Activated CD4-positive, alpha-beta T cell treated with anti-CD3 and anti-CD28 coated beads, Interleukin-2, amount 10 ng/mL, durations not matched to agents 7 days and 5 days (primary cell): Measurements from ENCODE around the gene SMDT1. TPM values are rescaled to one million over a fixed set of nuclear protein-coding genes. Genes with fewer than 3 reads are reported as not detected.

Source experiments
- CTCF ChIA-PET: fragments of 350-600 bp; sonication (Branson Sonifier 250); formaldehyde crosslinking; loops from one replicate; lab custom pipeline; 2021; ENCODE audit warnings: antibody characterized with exemption; lab: Charles Lee
- POLR2A ChIA-PET: fragments of 350-600 bp; sonication (Branson Sonifier 250); formaldehyde crosslinking; loops from one replicate; lab custom pipeline; 2021; ENCODE audit warnings: antibody characterized with exemption; lab: Charles Lee
- DNase-seq: peaks from one replicate; pipeline ENCODE4 v3.0.0-alpha.2; 2020
- H3K27ac Mint-ChIP-seq: one replicate; pipeline ENCODE4 v1.8.0; 2021; ENCODE audit warnings: mild to moderate bottlenecking, moderate library complexity, mixed read lengths
- H3K27me3 Mint-ChIP-seq: one replicate; pipeline ENCODE4 v1.8.0; 2021; ENCODE audit warnings: mixed read lengths
- H3K36me3 Mint-ChIP-seq: one replicate; pipeline ENCODE4 v1.8.0; 2021; ENCODE audit warnings: low read depth, mixed read lengths
- H3K4me1 Mint-ChIP-seq: one replicate; pipeline ENCODE4 v1.8.0; 2021; ENCODE audit warnings: mixed read lengths
- H3K4me3 Mint-ChIP-seq: one replicate; pipeline ENCODE4 v1.8.0; 2021; ENCODE audit warnings: mild to moderate bottlenecking, moderate library complexity, mixed read lengths
- H3K9me3 Mint-ChIP-seq: one replicate; pipeline ENCODE4 v1.8.0; 2021; ENCODE audit warnings: mixed read lengths
- total RNA-seq, 2 experiments: library from RNA; stranded (reverse); gene quantifications; one replicate each; pipeline ENCODE4 v1.2.3, GENCODE V29; 2021

Gene SMDT1
- 10 to 100 TPM; 62.4 to 95.6 TPM for total RNA-seq

- DNase-seq, result peak; percentile 99
- ChIA-PET POLR2A (interaction anchor here (0.6 to 1.2 kb wide), 5 partner anchors 9 to 535 kb away, joined by 3 to 4 read pairs (median 3); partner anchors contain the start of genes NDUFA6 and POLDIP3), CTCF (interaction anchor here (1.1 to 6.2 kb wide), 4 partner anchors 10 to 46 kb away, joined by 3 to 50 read pairs (median 8); partner anchors contain the start of genes NAGA and NDUFA6)
- Mint-ChIP-seq H3K27ac (peak within 1 kb of the TSS; percentile 96), H3K9me3 (no peaks in the 10 kb centered on the region), H3K4me3 (peak within 1 kb of the TSS; percentile 96), H3K36me3 (peaks cover 27% of the 10 kb centered on the region), H3K4me1 (peaks cover 37% of the 10 kb centered on the region), H3K27me3 (no peaks in the 10 kb centered on the region)
These were observed at the start of gene SMDT1 for GRCh38 chr22:42079319-42080251. SMDT1 (plus strand) TSS chr22:42079700; CDS start chr22:42079769, 69 bp downstream.

- H3K4me1 Mint-ChIP-seq, result peaks cover 23% of the 10 kb centered on the region
- H3K36me3 Mint-ChIP-seq, result peaks cover 10% of the 10 kb centered on the region
- H3K4me3 Mint-ChIP-seq, result no peak overlapping the region
- H3K27ac Mint-ChIP-seq, result no peak overlapping the region
- DNase-seq, result no peak
- peaks cover 7% of the 10 kb centered on the region for H3K27me3 Mint-ChIP-seq
- POLR2A ChIA-PET, result interaction anchor here (0.5 kb wide), 1 partner anchor 102 kb away, joined by 3 read pairs; no protein-coding TSS in a partner anchor
- CTCF ChIA-PET, result interaction anchor here (0.8 to 2.0 kb wide), 9 partner anchors 11 to 46 kb away, joined by 3 to 8 read pairs (median 4); partner anchors contain the start of genes SMDT1 and WBP2NL
- peaks cover 19% of the 10 kb centered on the region for H3K9me3 Mint-ChIP-seq
These were observed 46.0 kb upstream of the SMDT1 start for GRCh38 chr22:42033263-42034181.

GRCh38 chr22:42035256-42035655 is 44.2 kb upstream of the SMDT1 start:
- H3K27ac Mint-ChIP-seq, result no peak overlapping the region
- H3K9me3 Mint-ChIP-seq, result peaks cover 21% of the 10 kb centered on the region
- H3K4me1 Mint-ChIP-seq, result peaks cover 20% of the 10 kb centered on the region
- H3K36me3 Mint-ChIP-seq, result peaks cover 11% of the 10 kb centered on the region
- H3K4me3 Mint-ChIP-seq, result no peak overlapping the region
- ChIA-PET POLR2A (no interaction called here), CTCF (no interaction called here)
- peaks cover 7% of the 10 kb centered on the region for H3K27me3 Mint-ChIP-seq
- DNase-seq, result no peak

GRCh38 chr22:42039271-42039670 is 40.2 kb upstream of the SMDT1 start:
- Mint-ChIP-seq H3K27ac (no peak overlapping the region), H3K36me3 (peaks cover 9% of the 10 kb centered on the region), H3K4me1 (peaks cover 3% of the 10 kb centered on the region), H3K27me3 (peaks cover 12% of the 10 kb centered on the region), H3K4me3 (no peak overlapping the region), H3K9me3 (peaks cover 36% of the 10 kb centered on the region)
- no peak for DNase-seq
- ChIA-PET CTCF (interaction anchor here (0.6 to 0.7 kb wide), 5 partner anchors 24 to 436 kb away, joined by 3 to 5 read pairs (median 4); no protein-coding TSS in a partner anchor), POLR2A (no interaction called here)

DNA sequence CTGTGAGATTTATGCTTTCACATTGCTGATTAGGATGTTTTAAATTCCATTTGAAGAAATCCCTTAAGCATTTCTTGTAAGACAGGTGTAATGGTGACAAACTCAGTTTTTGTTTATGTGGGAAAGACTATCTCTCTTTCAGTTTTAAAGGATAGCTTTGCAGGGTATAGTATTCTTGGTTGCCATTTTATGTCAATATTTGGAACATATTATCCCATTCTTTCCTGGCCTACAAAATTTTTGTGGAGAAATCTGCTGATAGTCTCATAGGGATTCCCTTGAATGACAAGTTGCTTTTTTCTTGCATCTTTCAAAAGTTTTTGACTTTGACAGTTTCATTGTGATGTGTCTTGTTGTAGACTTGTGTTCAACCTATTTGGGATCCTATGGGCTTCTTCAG is 37.7 kb upstream of the SMDT1 start:
- ChIA-PET POLR2A (no interaction called here), CTCF (interaction anchor here (0.6 to 2.2 kb wide), 4 partner anchors 10 to 60 kb away, joined by 3 to 9 read pairs (median 6); no protein-coding TSS in a partner anchor)
- no peak overlapping the region for H3K4me3 Mint-ChIP-seq
- H3K36me3 Mint-ChIP-seq, result peaks cover 8% of the 10 kb centered on the region
- H3K4me1 Mint-ChIP-seq, result no peaks in the 10 kb centered on the region
- peaks cover 29% of the 10 kb centered on the region for H3K9me3 Mint-ChIP-seq
- no peak overlapping the region for H3K27ac Mint-ChIP-seq
- peaks cover 12% of the 10 kb centered on the region for H3K27me3 Mint-ChIP-seq
- DNase-seq, result no peak

DNA sequence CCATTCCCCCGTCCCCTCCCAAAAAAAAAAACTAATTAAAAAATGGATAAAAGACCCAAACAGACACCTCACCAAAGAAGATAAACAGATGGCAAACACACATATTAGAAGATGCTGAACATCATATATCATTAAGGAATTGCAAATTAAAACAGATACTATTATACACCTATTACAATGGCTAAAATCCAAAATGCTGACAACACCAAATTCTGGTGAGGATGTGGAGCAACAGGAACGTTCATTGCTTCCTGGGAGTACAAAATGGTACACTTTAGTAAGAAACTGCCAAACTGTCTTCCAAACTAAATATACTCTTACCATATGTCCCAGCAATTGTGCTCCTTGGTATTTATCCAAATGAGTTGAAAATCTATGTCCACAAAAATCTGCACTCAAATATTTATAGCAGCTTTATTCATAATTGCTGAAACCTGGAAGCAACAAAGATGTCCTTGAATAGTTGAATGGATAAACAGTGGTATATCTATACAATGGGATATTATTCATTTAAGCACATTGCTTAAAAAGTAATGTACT is 28.8 kb upstream of the SMDT1 start:
- POLR2A ChIA-PET, result no interaction called here
- Mint-ChIP-seq H3K4me3 (no peak overlapping the region), H3K27ac (no peak overlapping the region), H3K4me1 (no peaks in the 10 kb centered on the region), H3K36me3 (no peaks in the 10 kb centered on the region), H3K9me3 (no peaks in the 10 kb centered on the region), H3K27me3 (no peaks in the 10 kb centered on the region)
- CTCF ChIA-PET, result no interaction called here
- DNase-seq, result no peak

GRCh38 chr22:42052765-42053164 is 26.7 kb upstream of the SMDT1 start:
- Mint-ChIP-seq H3K36me3 (peaks cover 10% of the 10 kb centered on the region), H3K27me3 (no peaks in the 10 kb centered on the region), H3K27ac (no peak overlapping the region), H3K4me3 (no peak overlapping the region), H3K9me3 (peaks cover 13% of the 10 kb centered on the region), H3K4me1 (no peaks in the 10 kb centered on the region)
- no peak for DNase-seq
- POLR2A ChIA-PET, result no interaction called here
- CTCF ChIA-PET, result no interaction called here

DNA sequence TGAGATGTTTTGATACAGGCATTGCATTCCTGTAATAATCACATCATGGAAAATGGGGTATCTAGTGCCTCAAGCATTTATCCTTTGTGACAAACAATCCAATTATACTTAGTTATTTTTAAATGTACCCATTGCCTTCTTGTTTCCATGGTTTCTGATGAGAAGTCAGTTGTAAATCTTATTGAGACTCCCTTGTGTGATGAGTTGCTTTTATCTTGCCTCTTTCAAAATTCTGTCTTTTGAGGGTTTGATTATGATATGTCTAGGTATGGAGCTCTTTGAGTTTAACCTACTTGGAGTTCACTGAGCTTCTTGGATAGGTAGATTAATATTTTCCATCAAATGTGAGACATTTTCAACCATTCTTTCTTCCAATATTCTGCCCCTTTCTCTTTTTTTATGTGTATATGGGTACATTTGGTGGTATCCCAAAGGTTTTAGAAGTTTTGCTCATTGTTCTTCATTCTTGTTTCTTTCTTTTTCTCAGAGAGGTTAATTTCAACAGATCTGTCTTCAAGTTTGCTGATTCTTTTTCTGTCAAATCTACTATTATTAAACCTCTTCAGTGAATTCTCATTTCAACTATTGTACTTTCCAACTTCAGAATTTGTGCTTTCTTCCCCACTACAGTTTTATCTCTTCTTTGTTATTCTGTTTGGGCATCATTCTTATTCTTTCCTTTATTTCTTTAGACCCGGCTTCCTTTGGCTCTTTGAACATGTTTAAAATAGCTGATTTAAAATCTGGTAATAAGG is 22.6 kb upstream of the SMDT1 start:
- Mint-ChIP-seq H3K4me1 (no peaks in the 10 kb centered on the region), H3K9me3 (peaks cover 19% of the 10 kb centered on the region), H3K4me3 (no peak overlapping the region), H3K27me3 (no peaks in the 10 kb centered on the region), H3K36me3 (peaks cover 43% of the 10 kb centered on the region), H3K27ac (no peak overlapping the region)
- ChIA-PET CTCF (interaction anchor here (1.4 kb wide), 1 partner anchor 34 kb away, joined by 4 read pairs; no protein-coding TSS in a partner anchor), POLR2A (interaction anchor here (0.6 to 0.7 kb wide), 3 partner anchors 14 to 541 kb away, joined by 3 read pairs; no protein-coding TSS in a partner anchor)
- no peak for DNase-seq

- Mint-ChIP-seq H3K4me3 (no peak overlapping the region), H3K9me3 (peaks cover 19% of the 10 kb centered on the region), H3K27me3 (no peaks in the 10 kb centered on the region), H3K36me3 (peaks cover 66% of the 10 kb centered on the region), H3K27ac (no peak overlapping the region), H3K4me1 (no peaks in the 10 kb centered on the region)
- CTCF ChIA-PET, result interaction anchor here (0.6 to 1.6 kb wide), 4 partner anchors 15 to 113 kb away, joined by 3 to 6 read pairs (median 3); no protein-coding TSS in a partner anchor
- no peak for DNase-seq
- POLR2A ChIA-PET, result no interaction called here
These were observed 19.0 kb upstream of the SMDT1 start for GRCh38 chr22:42060489-42060888.

- ChIA-PET CTCF (interaction anchor here (0.6 to 1.6 kb wide), 6 partner anchors 16 to 112 kb away, joined by 3 to 6 read pairs (median 3); no protein-coding TSS in a partner anchor), POLR2A (no interaction called here)
- H3K27ac Mint-ChIP-seq, result no peak overlapping the region
- no peak for DNase-seq
- peaks cover 19% of the 10 kb centered on the region for H3K9me3 Mint-ChIP-seq
- H3K36me3 Mint-ChIP-seq, result peaks cover 69% of the 10 kb centered on the region
- H3K4me1 Mint-ChIP-seq, result no peaks in the 10 kb centered on the region
- H3K4me3 Mint-ChIP-seq, result no peak overlapping the region
- H3K27me3 Mint-ChIP-seq, result no peaks in the 10 kb centered on the region
These were observed 18.5 kb upstream of the SMDT1 start for GRCh38 chr22:42061041-42061440.

- ChIA-PET POLR2A (no interaction called here), CTCF (interaction anchor here (0.6 to 1.0 kb wide), 2 partner anchors 11 to 447 kb away, joined by 3 read pairs; partner anchors contain the start of gene PHETA2)
These were observed 16.9 kb upstream of the SMDT1 start for GRCh38 chr22:42062506-42063170.

More at GRCh38 chr22:42062506-42063170, 16.9 kb upstream of the SMDT1 start:
- Mint-ChIP-seq H3K27me3 (no peaks in the 10 kb centered on the region), H3K9me3 (peaks cover 6% of the 10 kb centered on the region), H3K27ac (no peak overlapping the region), H3K36me3 (peaks cover 67% of the 10 kb centered on the region), H3K4me3 (no peak overlapping the region), H3K4me1 (peaks cover 2% of the 10 kb centered on the region)
- DNase-seq, result no peak
